DND-41 (cell line): ENCODE measurements around the gene THRA.

Experiments used
- ATAC-seq: fragments of 200-7000 bp; cut with Tn5 transposase; 3 replicates; pipeline ENCODE4 v1.9.1; 2021; ENCODE audit warnings: low read depth; ENCODE audit not compliant: insufficient read depth
- DNase-seq: peaks from one replicate; pipeline ENCODE4 v3.0.0-alpha.2; 2020
- H2AFZ ChIP-seq: 2 replicates; pipeline ENCODE4 v1.6.0; 2012; ENCODE audit warnings: low read depth, low read length
- H3K27ac ChIP-seq: 2 replicates; pipeline ENCODE4 v1.5.1; 2012; ENCODE audit warnings: low read length, inconsistent platforms
- H3K27me3 ChIP-seq: fragments of 200-600 bp; sonication (generic); 2 replicates; pipeline ENCODE4 v1.6.0; 2012; ENCODE audit warnings: low read length, mild to moderate bottlenecking, inconsistent platforms; ENCODE audit not compliant: insufficient read depth, poor library complexity
- H3K36me3 ChIP-seq: 2 replicates; pipeline ENCODE4 v1.5.1; 2012; ENCODE audit warnings: low read length, inconsistent platforms; ENCODE audit not compliant: insufficient read depth
- H3K4me1 ChIP-seq: 2 replicates; pipeline ENCODE4 v1.5.1; 2012; ENCODE audit warnings: mild to moderate bottlenecking, low read length; ENCODE audit not compliant: insufficient read depth
- H3K4me2 ChIP-seq: 2 replicates; pipeline ENCODE4 v1.6.0; 2012; ENCODE audit warnings: mild to moderate bottlenecking, moderate library complexity, low read length, inconsistent platforms; ENCODE audit not compliant: insufficient read depth
- H3K4me3 ChIP-seq, 2 experiments: fragments of 200-600 bp in 1 of 2; shearing (Covaris generic) in 1 of 2; 2 replicates each; pipeline ENCODE4 v1.5.1; 2012 to 2016; ENCODE audit warnings: inconsistent platforms in 2 of 2, low read length in 2 of 2, mild to moderate bottlenecking in 2 of 2, low read depth in 1 of 2, moderate library complexity in 1 of 2
- H3K79me2 ChIP-seq: 2 replicates; pipeline ENCODE4 v1.6.0; 2012; ENCODE audit warnings: low read length, inconsistent platforms; ENCODE audit not compliant: insufficient read depth
- H3K9ac ChIP-seq: 2 replicates; pipeline ENCODE4 v1.6.0; 2012; ENCODE audit warnings: low read depth, mild to moderate bottlenecking, inconsistent platforms, low read length, moderate library complexity
- H3K9me3 ChIP-seq: 2 replicates; pipeline ENCODE4 v1.5.1; 2012; ENCODE audit warnings: low read length, moderate library complexity, mild to moderate bottlenecking, inconsistent platforms; ENCODE audit not compliant: insufficient read depth, severe bottlenecking
- H4K20me1 ChIP-seq: 2 replicates; pipeline ENCODE4 v1.6.0; 2012; ENCODE audit warnings: low read length; ENCODE audit not compliant: insufficient read depth
- CTCF ChIP-seq: IDR thresholded peaks from 2 replicates; pipeline ENCODE4 v1.5.1; 2012; ENCODE audit warnings: borderline replicate concordance, low read length, moderate library complexity, mild to moderate bottlenecking; ENCODE audit not compliant: poor library complexity, severe bottlenecking; ENCODE audit errors: extremely low read depth
- EZH2 ChIP-seq: IDR thresholded peaks from 3 replicates; pipeline ENCODE4 v1.6.1; 2012; ENCODE audit warnings: borderline replicate concordance, low read depth, mild to moderate bottlenecking, moderate library complexity, low read length, inconsistent platforms; ENCODE audit not compliant: severe bottlenecking

THRA gene

GRCh38 chr17:40063187-40063771 is 514 bp downstream of the THRA start:
- H3K9me3 ChIP-seq, result no peaks in the 10 kb centered on the region
- H3K9ac ChIP-seq, result peak overlapping the region; percentile 88
- peak overlapping the region; percentile 75 for H3K27ac ChIP-seq
- peak overlapping the region; percentile 89 for H2AFZ ChIP-seq
- H3K27me3 ChIP-seq, result no peaks in the 10 kb centered on the region
- TF ChIP-seq EZH2, result no peak
- no peak for TF ChIP-seq CTCF
- no peaks in the 10 kb centered on the region for H4K20me1 ChIP-seq
- no peaks in the 10 kb centered on the region; the same call in 1 of the 2 replicates for H3K36me3 ChIP-seq
- H3K79me2 ChIP-seq, result peaks cover 45% of the 10 kb centered on the region
- ATAC-seq (peak; percentile 47), DNase-seq (peak; percentile 48)
- peak overlapping the region; percentile 91 to 96 for H3K4me3 ChIP-seq
- peaks cover 48% of the 10 kb centered on the region for H3K4me1 ChIP-seq
- H3K4me2 ChIP-seq, result peak overlapping the region; percentile 95

- H3K27me3 ChIP-seq, result no peaks in the 10 kb centered on the region
- H3K9me3 ChIP-seq, result no peaks in the 10 kb centered on the region
- peak overlapping the region; percentile 91 to 96; a peak in 3 of 4 replicates for H3K4me3 ChIP-seq
- H3K9ac ChIP-seq, result peak overlapping the region; percentile 88
- 0 out of 2 replicates have a peak overlapping the region, but pooled peaks have one; percentile 89 for H2AFZ ChIP-seq
- no peak for DNase-seq
- H3K36me3 ChIP-seq, result no peaks in the 10 kb centered on the region; the same call in 1 of the 2 replicates
- peak overlapping the region; percentile 95 for H3K4me2 ChIP-seq
- no peak for TF ChIP-seq EZH2
- no peak for TF ChIP-seq CTCF
- H3K27ac ChIP-seq, result peak overlapping the region; percentile 75; the same call in 1 of the 2 replicates
- no peak for ATAC-seq
- peaks cover 55% of the 10 kb centered on the region for H3K4me1 ChIP-seq
- H3K79me2 ChIP-seq, result peaks cover 47% of the 10 kb centered on the region
- no peaks in the 10 kb centered on the region for H4K20me1 ChIP-seq
These were observed 1.3 kb downstream of the THRA start for GRCh38 chr17:40063901-40064531.

- Histone ChIP-seq H3K4me2 (peak overlapping the region; percentile 95), H3K79me2 (peaks cover 57% of the 10 kb centered on the region), H3K4me1 (peaks cover 67% of the 10 kb centered on the region), H3K9ac (peak overlapping the region; percentile 20), H2AFZ (no peak overlapping the region), H3K9me3 (no peaks in the 10 kb centered on the region), H3K27me3 (no peaks in the 10 kb centered on the region), H3K4me3 (no peak overlapping the region), H3K36me3 (no peaks in the 10 kb centered on the region; the same call in 1 of the 2 replicates), H4K20me1 (no peaks in the 10 kb centered on the region), H3K27ac (peak overlapping the region; percentile 25; the same call in 1 of the 2 replicates)
- DNase-seq (no peak), ATAC-seq (no peak)
- TF ChIP-seq EZH2 (no peak), CTCF (no peak)
These were observed 2.4 kb downstream of the THRA start for GRCh38 chr17:40064971-40065768.
